SU-DHL-6 (cell line): ENCODE results near the gene TIAM2.

Source experiments
- EZH2phosphoT487 ChIP-seq: fragments of 200-600 bp; sonication (generic), shearing (Covaris generic); conservative IDR thresholded peaks from 2 replicates; pipeline ENCODE4 v1.6.1; 2018; ENCODE audit warnings: mild to moderate bottlenecking, antibody characterized with exemption, low read length, moderate library complexity, mixed read lengths
- TF ChIP-seq, protein P1 (sequence below): fragments of 200-600 bp; sonication (generic); IDR thresholded peaks from one replicate; pipeline ENCODE4 v1.5.1; 2017; ENCODE audit warnings: antibody characterized with exemption, mild to moderate bottlenecking, low read length, moderate library complexity; ENCODE audit not compliant: insufficient read depth, poor library complexity, severe bottlenecking

GRCh38 chr6:155141002-155141401, 145.9 kb downstream of the TIAM2 start:
- TF ChIP-seq, protein P1, sequence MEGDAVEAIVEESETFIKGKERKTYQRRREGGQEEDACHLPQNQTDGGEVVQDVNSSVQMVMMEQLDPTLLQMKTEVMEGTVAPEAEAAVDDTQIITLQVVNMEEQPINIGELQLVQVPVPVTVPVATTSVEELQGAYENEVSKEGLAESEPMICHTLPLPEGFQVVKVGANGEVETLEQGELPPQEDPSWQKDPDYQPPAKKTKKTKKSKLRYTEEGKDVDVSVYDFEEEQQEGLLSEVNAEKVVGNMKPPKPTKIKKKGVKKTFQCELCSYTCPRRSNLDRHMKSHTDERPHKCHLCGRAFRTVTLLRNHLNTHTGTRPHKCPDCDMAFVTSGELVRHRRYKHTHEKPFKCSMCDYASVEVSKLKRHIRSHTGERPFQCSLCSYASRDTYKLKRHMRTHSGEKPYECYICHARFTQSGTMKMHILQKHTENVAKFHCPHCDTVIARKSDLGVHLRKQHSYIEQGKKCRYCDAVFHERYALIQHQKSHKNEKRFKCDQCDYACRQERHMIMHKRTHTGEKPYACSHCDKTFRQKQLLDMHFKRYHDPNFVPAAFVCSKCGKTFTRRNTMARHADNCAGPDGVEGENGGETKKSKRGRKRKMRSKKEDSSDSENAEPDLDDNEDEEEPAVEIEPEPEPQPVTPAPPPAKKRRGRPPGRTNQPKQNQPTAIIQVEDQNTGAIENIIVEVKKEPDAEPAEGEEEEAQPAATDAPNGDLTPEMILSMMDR: no peak
- TF ChIP-seq EZH2phosphoT487: no peak
